GM12878 (cell line): ENCODE measurements around the gene ZNF723. TPM values are rescaled to one million over a fixed set of nuclear protein-coding genes. Genes with fewer than 3 reads are reported as not detected.

Experiments used
- ATAC-seq: fragments of 200-7000 bp; cut with Tn5 transposase; 3 replicates; pipeline ENCODE4 v1.9.1; 2020; ENCODE audit warnings: mild to moderate bottlenecking, moderate library complexity
- BruUV-seq: library from RNA; stranded (reverse); fragments of 400-500 nt; replicated peaks from 2 replicates; lab custom pipeline; 2021; lab: Mats Ljungman, UMichigan
- CTCF ChIA-PET: fragments of 300-600 bp; sonication (Branson Sonifier 250); formaldehyde crosslinking; extraction: SDS; loops from one replicate; lab custom pipeline; 2021; ENCODE audit warnings: inconsistent platforms; lab: Yijun Ruan, JAX
- POLR2A ChIA-PET: fragments of 350-600 bp; formaldehyde crosslinking; extraction: SDS; loops from one replicate; lab custom pipeline; 2021; ENCODE audit warnings: inconsistent platforms; lab: Charles Lee
- RAD21 ChIA-PET: fragments of 300-600 bp; sonication (Branson Sonifier 250); formaldehyde crosslinking; loops from one replicate; lab custom pipeline; 2023; ENCODE audit warnings: antibody characterized with exemption; ENCODE audit not compliant: unreplicated experiment; lab: Charles Lee
- SMC1A ChIA-PET: fragments of 300-600 bp; sonication (Branson Sonifier 250); formaldehyde crosslinking; loops from one replicate; lab custom pipeline; 2023; ENCODE audit not compliant: unreplicated experiment, uncharacterized antibody; lab: Charles Lee
- DNase-seq: peaks from one replicate; pipeline ENCODE4 v3.0.0-alpha.2; 2011; ENCODE audit warnings: low read depth, low spot score
- FAIRE-seq: peaks from 3 replicates; lab custom pipeline; 2011; peaks lifted over from hg19 to GRCh38; lab: Jason Lieb, UNC
- H2AFZ ChIP-seq: 2 replicates; pipeline ENCODE4 v1.6.0; 2011; ENCODE audit warnings: low read depth, low read length, control low read depth; ENCODE audit not compliant: control insufficient read depth
- H3K27ac ChIP-seq: 2 replicates; pipeline ENCODE4 v1.5.1; 2011; ENCODE audit warnings: control low read depth; ENCODE audit not compliant: control insufficient read depth, insufficient read depth
- H3K27me3 ChIP-seq, 2 experiments: replicated peaks in 1 of 2; 2 replicates each; pipeline versions ENCODE4 v1.6.0 to v1.6.1; 2011; ENCODE audit warnings: low read length in 1 of 2; ENCODE audit not compliant: control insufficient read depth in 2 of 2, insufficient read depth in 2 of 2
- H3K36me3 ChIP-seq, 2 experiments: 2 replicates each; pipeline ENCODE4 v1.5.1; 2011; ENCODE audit warnings: low read length in 1 of 2; ENCODE audit not compliant: control insufficient read depth in 2 of 2, insufficient read depth in 2 of 2
- H3K4me1 ChIP-seq: 2 replicates; pipeline ENCODE4 v1.6.1; 2011; ENCODE audit warnings: mild to moderate bottlenecking, low read length, moderate library complexity, mixed read lengths; ENCODE audit not compliant: control insufficient read depth, insufficient read depth
- H3K4me2 ChIP-seq: 2 replicates; pipeline ENCODE4 v1.6.0; 2011; ENCODE audit warnings: control low read depth; ENCODE audit not compliant: control insufficient read depth, insufficient read depth
- H3K4me3 ChIP-seq: fragments of 200-600 bp; sonication (generic); 2 replicates; pipeline ENCODE4 v1.5.1; 2016
- H3K79me2 ChIP-seq: 2 replicates; pipeline ENCODE4 v1.6.0; 2011; ENCODE audit warnings: low read length; ENCODE audit not compliant: control insufficient read depth, insufficient read depth
- H3K9ac ChIP-seq: 2 replicates; pipeline ENCODE4 v1.8.0; 2011; ENCODE audit warnings: low read length, control low read depth, mixed read lengths; ENCODE audit not compliant: control insufficient read depth, insufficient read depth
- H3K9me3 ChIP-seq: replicated peaks from 3 replicates; pipeline ENCODE4 v1.5.1; 2011; ENCODE audit warnings: mild to moderate bottlenecking, low read length; ENCODE audit not compliant: control insufficient read depth, insufficient read depth
- H4K20me1 ChIP-seq: 2 replicates; pipeline ENCODE4 v1.6.0; 2011; ENCODE audit not compliant: control insufficient read depth, insufficient read depth
- ATF7 ChIP-seq: fragments of 450-650 bp; IDR thresholded peaks from 2 replicates; pipeline ENCODE4 v1.6.1; 2016; ENCODE audit warnings: low read depth, mild to moderate bottlenecking
- CBFB ChIP-seq: IDR thresholded peaks from 2 replicates; pipeline ENCODE4 v1.6.1; 2016; ENCODE audit warnings: antibody characterized with exemption, low read depth
- EED ChIP-seq: sonication (generic); IDR thresholded peaks from 2 replicates; pipeline ENCODE4 v1.6.1; 2016; ENCODE audit warnings: antibody characterized with exemption, low read depth
- EGR1 ChIP-seq, 2 experiments: IDR thresholded peaks; 1 replicate in 1 of 2; 2 replicates in 1 of 2; pipeline ENCODE4 v1.6.1; 2011 to 2012; ENCODE audit warnings: low read depth in 2 of 2, low read length in 2 of 2, borderline replicate concordance in 1 of 2, mild to moderate bottlenecking in 1 of 2, moderate library complexity in 1 of 2
- IKZF2 ChIP-seq, 2 experiments: fragments of 450-650 bp; IDR thresholded peaks; 2 replicates each; pipeline ENCODE4 v1.6.1; 2017; ENCODE audit warnings: mild to moderate bottlenecking in 2 of 2, moderate library complexity in 2 of 2
- MEF2A ChIP-seq: IDR thresholded peaks from 2 replicates; pipeline ENCODE4 v1.6.1; 2011; ENCODE audit warnings: low read depth, mild to moderate bottlenecking, low read length, moderate library complexity; ENCODE audit not compliant: insufficient read depth
- MYB ChIP-seq: fragments of 150-350 bp; IDR thresholded peaks from 2 replicates; pipeline ENCODE4 v1.6.1; 2014; ENCODE audit warnings: mild to moderate bottlenecking, low read depth, low read length, borderline replicate concordance
- NFYB ChIP-seq: IDR thresholded peaks from 2 replicates; pipeline ENCODE4 v1.6.1; 2011; ENCODE audit warnings: low read depth, mild to moderate bottlenecking, low read length, improper control_type of control experiment, moderate library complexity; ENCODE audit not compliant: insufficient read depth
- RB1 ChIP-seq: fragments of 450-650 bp; formaldehyde crosslinking; IDR thresholded peaks from 2 replicates; pipeline ENCODE4 v1.6.1; 2017; ENCODE audit warnings: mild to moderate bottlenecking, borderline replicate concordance
- SREBF2 ChIP-seq: IDR thresholded peaks from 2 replicates; pipeline ENCODE4 v1.6.1; 2012; ENCODE audit warnings: mild to moderate bottlenecking, low read length
- SUZ12 ChIP-seq: fragments of 200-600 bp; sonication (generic); IDR thresholded peaks from one replicate; pipeline ENCODE4 v1.6.1; 2018; ENCODE audit warnings: antibody characterized with exemption, mild to moderate bottlenecking; ENCODE audit not compliant: unreplicated experiment
- ZBED1 ChIP-seq: IDR thresholded peaks from 2 replicates; pipeline ENCODE4 v1.6.1; 2016; ENCODE audit warnings: borderline replicate concordance
- WGBS: methylation state at CpG from one replicate; pipeline ENCODE4 v1.1.6; 2016; ENCODE audit warnings: low lambda C conversion rate; ENCODE audit not compliant: insufficient replicate concordance, insufficient coverage; ENCODE audit errors: missing lambda C conversion rate; 5-methylcytosine and 5-hydroxymethylcytosine counted together
- in situ Hi-C: fragments of 300-500 bp; cut with MboI; formaldehyde crosslinking; loops from 9 replicates; pipeline ENCODE4 v1.14.3; 2018; ENCODE audit warnings: mixed read lengths
- intact Hi-C: fragments of 100-400 bp; cut with micrococcal nuclease; formaldehyde crosslinking; loops from one replicate; pipeline ENCODE4 v1.14.2; 2022; ENCODE audit not compliant: unreplicated experiment
- polyA plus RNA-seq, 11 experiments: library from polyadenylated mRNA; depleted of rRNA in 4 of 11; unstranded in 6 of 11; stranded (reverse) in 5 of 11; fragments of >200 nt; fragmentation: Nextera tagmentation in 4 of 11; fragmentation: Illumina TruSeq in 1 of 11; extraction: Ambion mirVana in 4 of 11; extraction: Trizol in 1 of 11; gene quantifications; 1 replicate in 1 of 11; 2 replicates in 10 of 11; pipeline versions ENCODE4 v1.2.1 to v1.2.3, GENCODE V29; 2011 to 2016; ENCODE audit warnings: inconsistent platforms in 2 of 11, missing spikeins in 2 of 11, low read depth in 1 of 11
- total RNA-seq, 4 experiments: library from RNA; depleted of rRNA in 3 of 4; stranded (reverse); fragments of >200 nt in 3 of 4; fragmentation: Illumina TruSeq in 1 of 4; extraction: Trizol in 1 of 4; gene quantifications; 2 replicates each; pipeline versions ENCODE4 v1.2.1 to v1.2.3, GENCODE V29; 2013 to 2021
- TF ChIP-seq, protein P1 (sequence below): IDR thresholded peaks from 2 replicates; pipeline ENCODE4 v1.6.1; 2011; ENCODE audit warnings: borderline replicate concordance, low read depth, mild to moderate bottlenecking, moderate library complexity, low read length; ENCODE audit not compliant: insufficient read depth, poor library complexity, severe bottlenecking
- TF ChIP-seq, protein P2 (sequence below): IDR thresholded peaks from 2 replicates; pipeline ENCODE4 v1.6.1; 2012; ENCODE audit warnings: low read depth, low read length, improper control_type of control experiment

The ZNF723 gene
- total and polyA plus RNA-seq, 10 of the 15 experiments (the other 5 are each of a cell fraction or from before 2014, with no cell fraction given), result not detected

DNA sequence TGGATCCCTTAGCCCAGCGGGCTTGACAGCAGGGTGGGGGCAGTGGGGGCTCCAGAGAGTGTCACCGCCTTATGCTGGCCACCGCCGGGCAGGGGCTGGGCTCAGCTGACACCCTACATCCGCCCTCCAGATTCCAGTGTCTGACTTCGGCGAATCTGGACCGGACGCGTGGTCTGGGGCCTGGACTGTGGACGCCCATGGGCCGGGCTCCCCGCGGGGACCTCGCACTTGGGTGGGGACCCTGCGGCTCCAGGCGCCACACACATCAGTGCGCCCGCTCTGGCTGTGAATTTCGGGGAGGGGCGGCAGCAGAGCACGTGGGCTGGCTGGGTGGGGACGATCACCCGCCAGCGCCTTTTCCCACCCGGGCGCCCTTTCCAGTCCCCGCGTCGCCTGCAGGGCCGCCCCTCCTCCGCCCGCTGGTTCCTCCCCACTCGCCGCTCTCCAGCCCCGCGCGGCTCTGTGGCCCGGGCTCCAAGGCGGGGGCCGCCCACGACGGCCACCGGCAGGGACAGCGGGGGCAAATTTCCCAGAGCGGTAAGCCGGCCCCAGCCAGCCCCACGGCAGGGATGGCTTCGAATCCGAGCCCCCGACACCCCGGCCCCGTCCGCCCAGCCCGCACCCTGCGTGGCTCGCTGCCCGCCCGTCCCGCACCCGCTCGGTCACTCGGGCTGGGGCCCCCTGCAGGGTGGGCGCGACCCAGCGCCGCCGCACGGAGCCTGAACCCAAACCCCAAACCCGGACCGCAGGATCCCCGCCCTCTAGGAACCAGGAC, 24.8 kb upstream of the ZNF723 start:
- Histone ChIP-seq H3K9me3 (no peaks in the 10 kb centered on the region; the same call in 2 of the 3 replicates), H3K4me2 (no peak overlapping the region), H3K27ac (no peak overlapping the region), H3K9ac (no peak overlapping the region), H3K36me3 (no peaks in the 10 kb centered on the region), H3K79me2 (no peaks in the 10 kb centered on the region), H4K20me1 (no peaks in the 10 kb centered on the region), H3K4me1 (no peaks in the 10 kb centered on the region), H3K27me3 (no peaks in the 10 kb centered on the region), H2AFZ (no peak overlapping the region), H3K4me3 (no peak overlapping the region)
- FAIRE-seq (no peak), ATAC-seq (no peak), DNase-seq (no peak)
- intact Hi-C loops (no loop called here), in situ Hi-C loops (no loop called here)
- ChIA-PET SMC1A (no interaction called here), POLR2A (no interaction called here), CTCF (no interaction called here), RAD21 (no interaction called here)
- WGBS, result 72% methylated on average over 44 of the region's 72 CpGs
- no TSS peak for BruUV-seq
- TF ChIP-seq SUZ12 (no peak), EED (no peak), CBFB (no peak), MYB (no peak), ZBED1 (no peak), SREBF2 (no peak), MEF2A (no peak), RB1 (no peak), ATF7 (no peak), NFYB (no peak), EGR1 (IDR thresholded peaks at IDR 0.05; ENCODE audit: borderline replicate concordance in 1 of 2, low read depth in 2 of 2, low read length in 2 of 2) (no peak), IKZF2 (IDR thresholded peaks at IDR 0.05) (no peak)
- TF ChIP-seq, protein P1, sequence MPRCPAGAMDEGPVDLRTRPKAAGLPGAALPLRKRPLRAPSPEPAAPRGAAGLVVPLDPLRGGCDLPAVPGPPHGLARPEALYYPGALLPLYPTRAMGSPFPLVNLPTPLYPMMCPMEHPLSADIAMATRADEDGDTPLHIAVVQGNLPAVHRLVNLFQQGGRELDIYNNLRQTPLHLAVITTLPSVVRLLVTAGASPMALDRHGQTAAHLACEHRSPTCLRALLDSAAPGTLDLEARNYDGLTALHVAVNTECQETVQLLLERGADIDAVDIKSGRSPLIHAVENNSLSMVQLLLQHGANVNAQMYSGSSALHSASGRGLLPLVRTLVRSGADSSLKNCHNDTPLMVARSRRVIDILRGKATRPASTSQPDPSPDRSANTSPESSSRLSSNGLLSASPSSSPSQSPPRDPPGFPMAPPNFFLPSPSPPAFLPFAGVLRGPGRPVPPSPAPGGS, result no peak
- TF ChIP-seq, protein P2, sequence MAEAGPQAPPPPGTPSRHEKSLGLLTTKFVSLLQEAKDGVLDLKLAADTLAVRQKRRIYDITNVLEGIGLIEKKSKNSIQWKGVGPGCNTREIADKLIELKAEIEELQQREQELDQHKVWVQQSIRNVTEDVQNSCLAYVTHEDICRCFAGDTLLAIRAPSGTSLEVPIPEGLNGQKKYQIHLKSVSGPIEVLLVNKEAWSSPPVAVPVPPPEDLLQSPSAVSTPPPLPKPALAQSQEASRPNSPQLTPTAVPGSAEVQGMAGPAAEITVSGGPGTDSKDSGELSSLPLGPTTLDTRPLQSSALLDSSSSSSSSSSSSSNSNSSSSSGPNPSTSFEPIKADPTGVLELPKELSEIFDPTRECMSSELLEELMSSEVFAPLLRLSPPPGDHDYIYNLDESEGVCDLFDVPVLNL, result no peak
